T follicular helper cell (primary cell): ENCODE measurements around the gene EGFL8.

ENCODE experiments used
- DNase-seq: peaks from one replicate; pipeline ENCODE4 v3.0.0-alpha.2; 2020; ENCODE audit warnings: low read depth

Gene EGFL8

GRCh38 chr6:32146687-32147086, 17.7 kb upstream of the EGFL8 start:
- DNase-seq, result no peak

DNA sequence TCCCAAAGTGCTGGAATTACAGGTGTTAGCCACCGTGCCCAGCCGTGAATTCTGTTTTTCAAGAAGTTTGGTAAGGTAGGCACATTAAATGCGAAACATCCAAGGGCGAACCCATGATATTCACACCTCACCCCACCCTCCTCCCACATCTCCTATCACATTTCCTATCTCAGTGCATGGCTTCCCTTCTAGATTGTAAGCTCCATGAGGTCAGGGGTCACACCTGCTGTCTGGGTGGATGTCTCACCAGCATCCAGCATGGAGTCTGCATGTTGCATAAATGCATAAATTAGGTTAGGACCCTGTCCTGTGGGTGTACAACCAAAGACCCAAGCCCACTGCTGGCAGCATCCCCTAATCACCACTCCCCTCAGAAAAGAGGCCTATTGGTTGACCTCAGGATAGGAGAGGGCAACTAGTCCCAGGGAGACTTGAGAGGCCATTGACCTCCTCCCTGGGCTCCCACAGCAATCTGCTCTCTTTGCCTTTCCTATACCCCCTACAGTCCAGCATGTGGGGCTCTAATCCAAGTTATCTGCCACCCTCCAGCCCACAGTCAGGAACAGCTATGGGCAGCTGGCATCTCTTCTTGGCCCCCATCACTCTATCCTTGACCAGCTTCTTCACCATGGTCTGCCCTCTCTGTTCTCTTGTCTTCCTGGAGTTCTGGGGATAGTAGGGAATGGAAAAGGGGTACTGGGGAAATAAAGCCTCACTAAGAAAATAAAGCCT, 16.8 kb upstream of the EGFL8 start:
- DNase-seq, result no peak

DNA sequence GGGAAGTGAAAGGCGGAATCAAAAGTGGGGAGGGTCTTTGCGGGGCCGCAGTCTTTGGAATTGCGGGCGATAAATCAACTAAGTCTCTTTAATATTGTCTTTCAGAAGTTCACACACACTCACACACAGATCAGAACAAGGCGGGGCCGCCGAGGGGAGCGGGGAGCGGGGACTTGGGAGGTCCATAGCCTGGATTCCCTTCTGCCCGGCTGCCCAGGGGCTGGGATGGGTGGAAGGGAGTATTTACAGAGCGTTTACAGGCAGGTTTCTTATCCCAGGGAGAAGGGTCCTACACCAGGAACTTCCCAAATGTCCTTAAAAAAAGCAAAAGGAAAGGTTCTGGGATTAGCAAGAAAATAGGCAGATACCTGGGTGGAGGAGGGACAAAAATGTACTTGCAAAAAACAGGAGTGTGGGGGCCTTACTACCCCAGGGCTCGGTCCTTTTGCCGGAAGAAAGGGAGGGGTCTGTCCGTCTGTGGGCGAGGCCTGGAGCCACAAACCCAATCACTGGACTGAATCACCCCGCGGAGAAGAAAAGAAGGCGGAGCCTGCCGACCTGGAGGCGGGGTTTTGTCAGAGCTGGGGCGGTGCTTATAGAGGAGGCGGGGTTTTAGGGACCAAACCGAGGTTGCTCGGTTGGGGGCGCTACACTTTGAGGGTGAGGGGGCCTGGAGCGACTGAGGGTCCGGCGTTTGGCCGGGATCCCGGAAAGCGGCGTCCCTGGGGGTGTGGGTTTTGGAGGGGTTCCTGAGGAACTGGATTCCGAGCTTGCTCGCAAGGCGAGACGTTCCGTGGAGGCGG, 15.9 kb upstream of the EGFL8 start:
- peak; percentile 43 for DNase-seq

DNA sequence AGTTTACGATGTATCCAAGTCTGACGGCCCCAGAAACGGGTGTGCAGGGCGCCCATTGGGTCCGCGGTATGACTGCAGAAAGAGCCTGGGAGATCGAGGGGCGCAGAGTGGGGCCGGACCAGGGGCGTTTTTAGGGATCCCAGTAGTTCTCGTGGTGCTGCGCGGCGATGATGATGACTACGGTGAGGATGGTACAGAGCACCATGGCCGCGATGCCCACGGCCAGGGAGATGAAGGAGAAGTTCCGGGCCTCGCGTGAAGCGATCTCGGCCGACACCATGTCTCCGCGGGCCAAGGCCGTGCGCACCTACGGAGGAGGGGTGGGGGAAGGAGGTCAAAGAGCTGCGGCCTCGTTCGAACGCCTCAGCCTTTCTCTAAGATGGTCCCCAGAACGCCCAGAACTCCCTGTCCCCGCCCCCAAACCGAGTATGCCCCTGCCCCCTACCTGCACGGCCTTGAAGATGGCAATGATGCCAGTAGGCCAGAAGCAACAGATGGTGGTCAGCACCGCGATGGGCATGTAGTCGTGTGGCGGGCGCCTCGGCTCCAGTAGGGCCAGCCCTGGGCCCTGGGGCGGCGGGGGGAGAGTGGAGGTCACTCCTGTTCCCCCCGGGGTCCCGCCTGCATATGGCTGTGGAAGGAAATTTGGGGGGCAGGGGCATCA, 15.2 kb upstream of the EGFL8 start:
- DNase-seq, result no peak

GRCh38 chr6:32149932-32150870, 14.2 kb upstream of the EGFL8 start:
- DNase-seq, result no peak

DNA sequence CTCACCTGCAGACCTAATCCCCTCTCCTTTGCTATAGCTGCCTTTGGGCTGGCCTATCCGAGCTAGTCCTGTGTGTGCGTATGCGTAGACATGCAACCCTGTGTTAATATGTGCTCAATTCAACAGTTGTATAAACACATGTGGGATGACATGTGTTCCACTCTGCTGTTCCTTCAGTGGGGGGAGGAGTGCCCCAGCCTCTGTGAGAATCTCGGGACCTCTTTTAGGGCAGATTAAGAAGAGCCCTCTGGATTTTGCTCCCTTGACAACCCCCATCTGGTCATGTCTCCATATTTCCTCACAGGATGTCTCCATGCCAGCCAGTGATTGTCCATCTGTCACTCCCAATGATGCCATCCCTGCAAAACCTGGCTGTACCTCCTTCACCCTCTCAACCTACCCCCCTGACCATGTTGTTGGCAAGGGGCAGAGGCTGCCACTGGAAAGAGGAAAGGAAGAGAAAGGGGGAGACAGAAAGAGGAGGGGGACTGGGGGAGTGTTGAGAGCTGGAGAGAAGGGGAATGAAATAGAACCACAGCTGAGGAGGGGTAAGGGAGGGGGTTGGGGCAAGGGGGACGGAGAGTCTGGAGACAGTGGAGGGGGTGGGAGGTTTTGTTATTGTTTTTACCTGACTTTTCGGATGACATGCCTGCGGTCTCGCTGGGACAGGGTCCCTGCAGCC, 13.1 kb upstream of the EGFL8 start:
- DNase-seq, result no peak

DNA sequence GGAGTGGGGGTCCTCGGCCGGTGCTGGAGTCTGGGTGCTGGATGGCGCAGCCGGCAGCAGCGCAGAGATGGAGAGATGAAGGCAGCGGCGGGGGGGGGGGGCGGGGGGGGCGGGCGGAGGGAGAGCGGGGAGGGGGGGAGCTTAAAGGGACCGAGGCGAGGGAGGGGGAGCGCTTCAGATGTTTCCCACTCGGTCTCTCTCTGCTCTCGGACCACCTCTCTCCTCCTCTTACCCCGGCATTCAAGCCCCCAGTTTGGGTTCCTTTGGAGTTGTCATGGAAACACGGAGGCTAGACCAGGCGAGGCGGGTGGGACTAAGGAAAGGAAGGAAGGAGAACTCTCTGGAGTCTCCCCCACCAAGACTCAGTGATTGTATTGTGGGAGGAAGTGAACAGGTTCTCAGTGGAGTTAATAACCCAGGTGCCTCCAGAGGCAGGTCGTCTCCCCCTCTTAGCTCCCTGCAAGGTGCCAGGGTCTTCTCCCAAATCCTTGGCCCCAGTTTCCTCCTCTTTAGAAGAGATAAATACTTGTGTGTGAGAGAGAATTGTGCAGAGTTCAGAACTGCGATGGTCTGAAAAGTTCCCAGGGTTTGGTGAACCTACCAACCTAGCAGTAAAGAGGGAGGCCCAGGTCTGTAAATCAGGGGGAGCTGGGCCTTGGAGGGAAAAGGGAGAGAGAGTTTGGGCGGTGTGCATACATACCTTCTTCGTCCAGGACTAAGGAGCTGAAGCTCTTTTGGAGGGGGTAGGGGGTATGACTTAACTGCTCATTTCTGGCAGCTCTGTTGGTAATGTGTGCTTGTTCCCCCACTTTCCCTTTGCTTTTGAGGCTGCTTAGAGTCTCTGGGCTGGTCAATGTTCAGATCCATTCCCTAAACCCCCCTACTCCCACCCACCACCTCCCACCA, 12.3 kb upstream of the EGFL8 start, which contains the start of gene PRRT1:
TSS of gene PRRT1 (minus strand) at position 77 of the 906 bp plus-strand sequence. CDS start 112 bp downstream, outside the sequence.
- no peak for DNase-seq

- DNase-seq, result no peak
Observed at GRCh38 chr6:32152769-32153563, 11.4 kb upstream of the EGFL8 start.

GRCh38 chr6:32153564-32154513, 10.6 kb upstream of the EGFL8 start, which contains the start of gene PPT2:
TSS of gene PPT2 (plus strand) at chr6:32154141. CDS start at chr6:32154595, 454 bp downstream.
- peak; percentile 57 for DNase-seq

DNA sequence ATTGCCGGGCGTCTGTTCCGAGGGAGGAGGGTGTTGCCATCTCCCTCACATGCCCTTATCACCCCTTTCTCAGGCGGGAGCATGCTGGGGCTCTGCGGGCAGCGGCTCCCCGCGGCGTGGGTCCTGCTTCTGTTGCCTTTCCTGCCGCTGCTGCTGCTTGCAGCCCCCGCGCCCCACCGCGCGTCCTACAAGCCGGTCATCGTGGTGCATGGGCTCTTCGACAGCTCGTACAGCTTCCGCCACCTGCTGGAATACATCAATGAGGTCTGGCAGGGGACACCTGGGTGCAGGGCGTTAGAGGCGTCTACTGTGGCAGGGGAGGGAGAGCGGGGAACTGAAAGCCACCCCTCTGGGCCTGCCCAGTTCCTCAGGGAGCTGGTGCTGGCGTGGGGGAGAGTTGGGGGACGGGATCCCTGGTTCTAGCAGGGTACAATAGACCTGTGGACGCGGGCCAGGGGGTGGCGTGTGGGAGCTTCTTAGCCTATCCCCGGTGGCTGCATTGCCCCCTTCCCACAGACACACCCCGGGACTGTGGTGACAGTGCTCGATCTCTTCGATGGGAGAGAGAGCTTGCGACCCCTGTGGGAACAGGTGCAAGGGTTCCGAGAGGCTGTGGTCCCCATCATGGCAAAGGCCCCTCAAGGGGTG, 9.8 kb upstream of the EGFL8 start:
- peak; percentile 47 for DNase-seq

DNA sequence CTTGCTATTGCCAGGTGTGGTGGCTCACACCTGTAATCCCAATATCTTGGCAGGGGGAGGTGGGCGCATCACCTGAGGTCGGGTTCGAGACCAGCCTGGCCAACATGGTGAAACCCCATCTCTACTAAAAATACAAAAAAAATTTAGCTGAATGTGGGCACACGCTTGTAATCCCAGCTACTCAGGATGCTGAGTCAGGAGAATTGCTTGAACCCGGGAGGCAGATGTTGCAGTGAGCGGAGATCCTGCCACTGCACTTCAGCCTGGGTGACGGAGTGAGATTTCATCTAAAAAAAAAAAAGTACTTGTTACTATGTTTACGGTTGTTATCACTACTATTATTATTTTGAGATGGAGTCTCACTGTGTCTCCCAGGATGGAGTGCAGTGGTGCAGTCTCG, 7.5 kb upstream of the EGFL8 start:
- DNase-seq, result no peak

DNA sequence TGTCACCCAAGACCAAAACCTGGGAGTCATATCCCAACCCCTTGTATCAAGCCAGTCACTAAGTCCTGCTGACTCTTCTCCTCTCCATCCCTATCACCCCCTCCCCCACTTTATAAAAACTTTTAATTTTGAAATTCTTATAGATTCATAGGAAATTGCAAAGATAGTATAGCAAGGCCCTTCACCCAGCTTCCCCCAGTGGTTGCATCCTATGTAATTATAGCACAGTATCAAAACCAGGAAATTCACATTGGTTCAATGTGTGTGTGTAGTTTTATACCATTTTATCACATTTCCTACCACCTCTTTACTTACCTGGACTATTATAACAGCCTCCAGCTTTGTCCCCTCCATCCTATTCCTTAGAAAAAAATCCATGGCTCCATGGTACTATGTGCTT, 6.3 kb upstream of the EGFL8 start:
- DNase-seq, result no peak

- DNase-seq, result no peak
Observed at GRCh38 chr6:32163559-32164258, 686 bp upstream of the EGFL8 start.

DNA sequence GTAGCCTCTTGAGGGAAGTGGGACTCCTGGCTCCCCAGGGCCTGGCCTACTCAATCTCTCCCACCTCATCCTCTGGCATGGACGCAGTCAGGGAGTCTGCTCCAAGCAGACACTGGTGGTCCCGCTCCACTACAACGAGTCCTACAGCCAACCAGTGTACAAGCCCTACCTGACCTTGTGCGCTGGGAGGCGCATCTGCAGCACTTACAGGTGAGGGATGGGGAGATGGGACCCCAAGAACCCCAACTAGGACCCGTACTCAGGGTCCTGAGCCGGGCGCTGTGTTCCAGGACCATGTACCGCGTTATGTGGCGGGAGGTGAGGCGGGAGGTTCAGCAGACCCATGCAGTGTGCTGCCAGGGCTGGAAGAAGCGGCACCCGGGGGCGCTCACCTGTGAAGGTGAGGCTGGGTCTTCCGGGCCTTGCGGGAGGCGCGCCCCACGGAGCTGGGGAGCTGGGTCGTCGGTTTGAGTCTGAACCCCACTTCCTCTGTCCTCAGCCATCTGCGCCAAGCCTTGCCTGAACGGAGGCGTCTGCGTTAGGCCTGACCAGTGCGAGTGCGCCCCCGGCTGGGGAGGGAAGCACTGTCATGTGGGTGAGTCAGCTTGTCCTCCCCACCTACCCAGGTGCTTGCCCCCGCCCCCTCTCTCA, 2.1 kb downstream of the EGFL8 start:
- DNase-seq, result no peak

GRCh38 chr6:32167154-32167760, 2.9 kb downstream of the EGFL8 start:
- no peak for DNase-seq
